Activated CD4-positive, alpha-beta T cell treated with anti-CD3 and anti-CD28 coated beads for 48 hours (primary cell): ENCODE data around the gene TSPAN4.

Experiments
- DNase-seq: peaks from one replicate; pipeline ENCODE4 v3.0.0-alpha.2; 2020

TSPAN4 gene

DNA sequence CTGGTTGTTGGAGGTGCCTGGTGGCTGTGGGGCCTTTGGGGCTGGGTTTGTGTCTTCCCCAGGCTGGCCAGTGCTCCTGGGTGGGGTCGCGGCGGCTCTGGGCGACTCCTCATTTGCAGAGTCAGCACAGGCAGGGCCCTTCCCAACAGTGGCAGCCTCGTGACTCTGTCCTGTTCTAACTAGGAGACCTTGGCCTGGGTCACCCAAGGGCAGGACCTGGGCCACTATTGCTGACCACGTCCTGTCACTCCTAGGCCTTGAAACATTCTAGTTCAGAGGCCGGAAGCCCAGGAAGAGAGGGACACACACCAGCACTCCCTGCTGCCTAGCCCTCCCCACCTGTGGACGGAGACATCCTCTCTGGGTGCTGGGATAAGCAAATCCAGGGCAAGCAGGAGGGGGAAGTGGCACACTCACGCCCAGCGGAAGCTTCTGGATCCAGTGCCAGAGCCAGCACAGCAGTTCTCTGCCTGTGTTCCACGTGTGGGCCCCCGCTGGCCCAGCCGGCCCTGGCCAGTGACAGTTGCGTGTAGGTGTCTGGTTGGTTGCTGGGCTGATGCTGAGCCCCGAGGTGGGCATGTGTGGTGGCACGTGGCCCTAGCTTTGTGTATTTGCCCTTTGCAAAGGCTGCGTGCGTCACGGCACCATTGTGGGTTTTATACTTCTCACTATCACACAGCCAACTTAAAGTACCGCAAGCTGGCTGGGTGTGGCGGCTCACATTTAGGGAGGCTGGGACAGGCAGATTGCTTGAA lies 72.3 kb downstream of the TSPAN4 start:
- DNase-seq, result no peak
